Globus pallidus (tissue), 1 donor: ENCODE measurements around the gene TSPEAR.
"Not testable (repeated sequence)": the region's sequence is repeated elsewhere in the genome, so short reads cannot be mapped to it uniquely, and the experiment has no call there.

Experiments
- DNase-seq: peaks from one replicate; pipeline ENCODE4 v3.0.0-alpha.2; 2015; ENCODE audit warnings: low spot score

The TSPEAR gene

DNA sequence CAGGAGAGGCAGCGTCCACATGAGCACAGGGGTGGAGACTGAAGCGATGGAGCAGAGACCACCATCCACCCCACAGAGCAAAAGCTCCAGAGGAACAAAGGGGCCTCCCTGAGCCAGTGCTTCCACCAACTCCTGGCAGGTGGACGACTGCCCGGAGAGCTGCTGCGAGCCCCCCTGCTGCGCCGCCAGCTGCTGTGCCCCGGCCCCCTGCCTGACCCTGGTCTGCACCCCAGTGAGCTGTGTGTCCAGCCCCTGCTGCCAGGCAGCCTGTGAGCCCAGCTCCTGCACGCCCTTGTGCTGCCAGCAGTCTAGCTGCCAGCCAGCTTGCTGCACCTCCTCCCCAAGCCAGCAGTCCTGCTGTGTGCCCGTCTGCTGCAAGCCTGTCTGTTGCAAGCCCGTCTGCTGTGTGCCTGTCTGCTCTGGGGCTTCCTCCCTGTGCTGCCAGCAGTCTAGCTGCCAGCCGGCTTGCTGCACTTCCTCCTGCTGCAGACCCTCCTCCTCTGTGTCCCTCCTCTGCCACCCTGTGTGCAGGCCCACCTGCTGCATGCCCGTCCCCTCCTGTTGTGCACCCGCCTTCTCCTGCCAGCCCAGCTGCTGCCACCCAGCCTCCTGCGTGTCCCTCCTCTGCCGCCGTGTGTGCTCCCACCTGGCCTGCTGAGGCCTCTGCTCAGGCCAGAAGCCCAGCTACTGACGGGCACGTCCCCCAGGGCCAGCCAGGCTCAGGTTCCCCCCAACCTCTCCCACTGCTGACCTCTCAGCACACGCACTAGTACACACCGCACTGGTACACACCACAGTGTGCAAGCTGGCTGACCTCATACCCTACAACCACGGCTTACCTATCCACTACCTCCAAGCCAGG lies 9.0 kb downstream of the TSPEAR start:
- no peak for DNase-seq

DNA sequence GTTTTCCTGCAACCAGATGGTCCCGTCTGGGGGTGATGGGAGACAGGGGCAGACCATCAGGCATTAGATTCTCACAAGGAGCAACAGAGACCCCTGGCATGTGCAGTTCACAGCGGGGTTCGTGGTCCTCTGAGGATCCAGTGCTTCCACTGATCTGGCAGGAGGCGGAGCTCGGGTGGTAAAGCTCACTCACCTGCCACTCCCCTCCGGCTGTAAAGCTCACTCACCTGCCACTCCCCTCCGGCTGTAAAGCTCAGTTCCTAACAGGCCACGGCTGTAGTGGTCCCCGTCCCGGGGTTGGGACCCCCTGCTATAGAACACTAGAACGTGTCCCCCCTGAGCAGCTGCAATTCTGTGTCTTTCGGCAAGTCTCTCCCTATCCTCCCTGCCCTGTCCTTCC lies 9.8 kb downstream of the TSPEAR start:
- no peak for DNase-seq

DNA sequence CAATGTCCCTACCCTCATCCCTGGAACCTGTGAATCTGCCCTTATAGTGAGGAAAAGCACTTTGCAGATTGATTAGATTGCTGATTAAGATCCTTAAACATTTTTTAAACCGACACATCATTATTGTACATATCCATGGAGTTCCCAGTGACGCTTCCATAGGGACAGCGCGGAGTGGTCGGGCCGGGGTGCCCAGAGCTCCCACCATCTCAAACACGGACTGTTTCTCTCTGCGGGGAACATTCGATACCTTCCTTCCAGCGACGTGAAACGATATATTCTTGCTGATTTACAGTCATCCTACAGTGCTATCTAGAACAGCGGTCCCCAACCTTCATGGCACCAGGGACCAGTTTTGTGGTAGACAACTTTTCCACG lies 10.4 kb downstream of the TSPEAR start:
- DNase-seq = no peak

DNA sequence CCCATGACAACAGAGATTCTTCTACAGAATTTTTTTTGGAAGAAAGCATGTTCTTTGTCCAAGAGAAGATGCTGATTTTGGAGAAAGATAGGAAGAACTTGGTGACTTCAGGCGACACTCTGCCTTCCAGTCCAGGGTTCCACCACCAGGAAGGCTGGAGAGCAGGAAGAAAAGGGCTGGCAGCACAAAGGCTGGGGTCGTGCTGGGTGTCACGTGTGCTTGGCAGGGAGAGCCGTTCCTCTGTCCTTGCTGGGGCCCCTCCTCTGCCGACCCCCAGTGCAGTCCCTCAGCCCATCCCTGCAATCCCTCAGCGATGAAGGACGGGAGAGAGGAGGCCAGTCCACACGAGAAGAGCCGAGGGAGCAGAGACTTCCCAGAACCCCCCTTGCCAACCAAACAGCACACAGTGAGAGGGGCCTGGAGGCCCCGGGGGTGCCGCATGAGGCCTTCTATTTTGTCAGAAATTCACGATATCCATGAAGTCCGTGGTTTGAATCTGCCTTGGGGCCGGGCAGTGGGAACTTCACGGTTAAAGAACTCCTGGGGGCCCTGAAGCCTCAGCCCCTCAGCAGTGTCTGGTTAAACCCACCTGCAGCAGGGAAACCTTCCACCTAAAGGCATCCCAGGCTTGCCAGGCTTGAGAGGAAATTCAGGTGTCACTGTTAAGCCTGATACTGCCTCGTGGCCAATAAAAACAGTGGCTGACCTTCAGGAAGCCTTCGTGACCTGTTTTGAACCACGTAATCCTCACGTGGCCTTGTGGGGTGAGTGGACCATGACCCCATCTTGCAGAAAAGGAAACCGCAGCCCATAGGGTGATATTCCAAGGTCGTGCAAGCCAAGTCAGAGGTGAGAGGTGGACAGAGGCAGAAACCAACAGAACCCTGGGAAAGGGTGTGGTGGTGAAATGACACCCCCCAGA lies 11.0 kb downstream of the TSPEAR start:
- no peak for DNase-seq

DNA sequence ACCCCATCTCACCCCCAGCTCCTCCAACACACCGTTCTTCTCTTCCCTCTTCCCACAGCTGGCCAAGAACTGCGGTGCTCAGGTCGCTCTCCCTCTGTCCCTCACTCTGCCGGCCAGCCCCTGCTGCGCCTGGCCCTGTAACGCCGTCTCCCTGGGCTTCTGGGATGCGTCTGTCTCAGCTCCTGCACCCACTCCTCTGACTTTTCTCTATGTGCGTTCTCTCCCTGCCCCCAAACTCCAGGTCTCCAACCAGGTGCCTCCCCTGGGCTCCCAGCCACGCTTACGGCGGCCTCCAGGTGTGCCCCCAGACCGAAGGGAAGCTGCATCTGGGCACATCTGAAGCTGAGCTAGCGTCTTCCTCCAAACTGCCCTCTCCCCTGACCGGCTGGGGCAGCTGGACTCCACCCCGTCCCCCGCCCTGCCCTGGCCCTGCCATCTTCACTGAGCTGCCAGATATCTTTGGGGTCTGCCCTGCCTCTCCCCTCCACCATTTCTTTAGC lies 11.8 kb downstream of the TSPEAR start:
- DNase-seq = no peak

DNA sequence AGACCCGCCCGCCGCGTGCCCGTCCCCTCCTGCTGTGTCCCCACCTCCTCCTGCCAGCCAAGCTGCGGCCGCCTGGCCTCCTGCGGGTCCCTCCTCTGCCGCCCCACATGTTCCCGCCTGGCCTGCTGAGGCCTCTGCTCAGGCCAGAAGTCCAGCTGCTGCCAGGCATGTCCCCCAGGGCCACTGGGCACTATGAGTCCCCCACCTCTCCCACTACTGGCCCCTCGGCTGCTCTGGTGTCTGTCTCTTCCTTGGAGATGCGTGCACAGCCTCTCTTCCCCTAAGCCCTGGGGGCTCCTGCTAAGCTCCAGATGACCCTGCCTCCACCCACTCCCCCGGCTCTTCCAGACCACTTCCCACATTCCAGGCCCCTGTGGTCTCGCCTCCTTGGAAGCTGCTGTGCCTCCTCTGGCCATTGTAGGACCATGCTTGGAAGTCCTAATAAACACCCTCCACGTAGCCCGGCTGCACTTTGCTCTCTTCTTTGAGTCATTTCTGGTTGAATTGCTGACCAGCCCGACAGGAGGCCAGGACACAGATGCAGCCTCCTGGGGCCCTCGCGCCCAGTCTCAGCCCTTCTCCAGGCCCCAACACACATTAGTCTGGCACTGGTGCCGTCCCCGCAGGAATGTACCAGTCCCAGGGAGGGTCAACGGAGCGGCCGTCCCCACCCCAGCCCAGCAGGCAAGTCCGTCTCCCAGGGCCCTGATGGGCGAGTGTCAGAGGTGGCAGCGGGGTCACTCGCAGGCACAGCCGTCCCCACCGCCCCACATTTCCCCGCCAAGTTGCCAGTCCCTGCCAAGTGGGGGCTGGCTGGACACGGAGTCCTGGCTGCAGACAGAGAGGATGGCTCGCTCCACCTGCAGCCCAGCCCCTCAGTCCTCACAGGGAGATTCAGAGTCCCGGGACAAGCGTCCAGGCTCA lies 13.3 kb downstream of the TSPEAR start:
- no peak for DNase-seq

DNA sequence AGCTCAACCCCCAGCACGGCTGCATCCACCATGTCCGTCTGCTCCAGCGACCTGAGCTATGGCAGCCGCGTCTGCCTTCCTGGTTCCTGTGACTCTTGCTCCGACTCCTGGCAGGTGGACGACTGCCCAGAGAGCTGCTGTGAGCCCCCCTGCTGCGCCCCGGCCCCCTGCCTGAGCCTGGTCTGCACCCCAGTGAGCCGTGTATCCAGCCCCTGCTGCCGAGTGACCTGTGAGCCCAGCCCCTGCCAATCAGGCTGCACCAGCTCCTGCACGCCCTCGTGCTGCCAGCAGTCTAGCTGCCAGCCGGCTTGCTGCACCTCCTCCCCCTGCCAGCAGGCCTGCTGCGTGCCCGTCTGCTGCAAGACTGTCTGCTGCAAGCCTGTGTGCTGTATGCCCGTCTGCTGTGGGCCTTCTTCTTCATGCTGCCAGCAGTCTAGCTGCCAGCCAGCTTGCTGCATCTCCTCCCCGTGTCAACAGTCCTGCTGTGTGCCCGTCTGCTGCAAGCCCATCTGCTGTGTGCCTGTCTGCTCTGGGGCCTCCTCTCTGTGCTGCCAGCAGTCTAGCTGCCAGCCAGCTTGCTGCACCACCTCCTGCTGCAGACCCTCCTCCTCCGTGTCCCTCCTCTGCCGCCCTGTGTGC lies 14.1 kb downstream of the TSPEAR start, which contains the start of gene KRTAP10-12:
TSS of gene KRTAP10-12 (plus strand) at position 1 of the 639 bp plus-strand sequence. CDS start at position 31, 30 bp downstream.
- not testable (repeated sequence) for DNase-seq

DNA sequence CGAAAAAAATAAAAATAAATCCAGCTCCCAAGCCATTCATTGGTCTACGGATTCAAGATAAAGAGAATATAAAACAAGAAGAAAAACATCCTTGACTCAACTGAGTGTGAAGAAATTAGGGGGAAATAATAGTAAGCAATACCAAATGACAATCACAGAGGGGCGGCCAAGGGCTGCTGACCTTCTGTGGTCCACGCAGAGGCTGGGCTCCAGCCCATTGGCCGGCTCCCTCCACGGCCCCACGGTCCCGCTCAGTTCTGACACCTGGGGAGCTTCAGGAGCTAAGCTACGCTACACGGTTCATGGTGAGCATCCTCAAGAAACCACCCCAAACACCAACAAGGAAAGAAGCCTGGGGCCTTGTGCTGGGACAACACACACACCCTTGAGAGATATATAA lies 14.8 kb downstream of the TSPEAR start:
- DNase-seq = no peak

DNA sequence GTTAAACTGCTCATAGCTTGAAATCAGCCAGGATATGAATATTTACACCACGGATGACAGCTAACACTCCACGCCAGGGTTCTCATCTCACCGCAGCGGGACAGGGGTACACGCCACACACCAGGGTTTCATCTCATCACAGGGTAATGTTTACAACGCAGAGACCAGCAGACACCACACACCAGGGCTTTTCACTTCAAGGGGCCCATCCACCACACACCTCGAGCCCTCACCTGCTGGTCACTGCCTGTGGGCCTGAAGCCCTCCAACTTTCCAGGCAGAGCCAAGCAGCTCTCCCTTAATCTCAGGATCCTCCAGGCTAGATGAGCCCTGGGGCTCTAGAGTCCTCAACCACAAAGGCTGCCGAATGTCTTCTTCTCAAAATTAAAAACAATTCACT lies 15.7 kb downstream of the TSPEAR start:
- DNase-seq = no peak

DNA sequence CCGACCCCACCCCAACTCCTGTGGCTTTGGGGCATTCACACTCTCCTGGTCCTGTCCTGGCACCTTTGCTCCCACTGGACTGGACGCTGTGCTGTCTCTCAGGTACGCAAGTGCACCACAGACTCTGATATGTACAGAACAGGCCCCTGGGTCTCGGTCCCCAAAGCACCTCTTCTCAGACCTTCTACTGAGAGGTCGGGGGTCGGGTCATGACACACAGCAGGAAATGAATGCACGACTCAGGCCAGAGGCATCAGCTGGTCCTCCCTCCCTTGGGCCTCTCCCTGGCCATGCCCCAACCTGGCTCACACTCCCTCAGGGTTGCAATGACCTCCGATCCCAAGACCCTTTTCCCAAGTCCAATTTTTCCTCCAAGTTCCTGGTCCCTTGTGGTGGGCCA lies 16.2 kb downstream of the TSPEAR start:
- no peak for DNase-seq

DNA sequence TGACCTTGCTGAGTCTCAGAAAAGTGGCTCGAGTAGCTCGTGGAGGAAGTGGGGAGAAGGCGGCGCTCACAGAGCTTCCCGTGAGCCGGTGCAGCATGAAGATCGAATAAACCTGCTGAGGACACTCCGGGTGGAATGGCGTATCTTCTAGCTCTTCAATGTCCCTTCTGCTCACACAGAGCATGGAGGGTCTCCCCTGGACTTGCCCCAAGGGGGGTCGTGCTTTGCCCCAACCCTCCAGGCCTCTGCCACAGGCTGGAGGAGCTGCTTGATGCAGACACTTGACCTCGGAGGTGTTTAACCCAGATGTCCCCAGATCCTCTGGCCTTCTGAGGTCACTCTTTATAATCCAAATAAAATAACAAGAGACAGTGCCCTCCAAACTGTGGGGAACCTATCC lies 16.6 kb downstream of the TSPEAR start:
- DNase-seq = no peak

DNA sequence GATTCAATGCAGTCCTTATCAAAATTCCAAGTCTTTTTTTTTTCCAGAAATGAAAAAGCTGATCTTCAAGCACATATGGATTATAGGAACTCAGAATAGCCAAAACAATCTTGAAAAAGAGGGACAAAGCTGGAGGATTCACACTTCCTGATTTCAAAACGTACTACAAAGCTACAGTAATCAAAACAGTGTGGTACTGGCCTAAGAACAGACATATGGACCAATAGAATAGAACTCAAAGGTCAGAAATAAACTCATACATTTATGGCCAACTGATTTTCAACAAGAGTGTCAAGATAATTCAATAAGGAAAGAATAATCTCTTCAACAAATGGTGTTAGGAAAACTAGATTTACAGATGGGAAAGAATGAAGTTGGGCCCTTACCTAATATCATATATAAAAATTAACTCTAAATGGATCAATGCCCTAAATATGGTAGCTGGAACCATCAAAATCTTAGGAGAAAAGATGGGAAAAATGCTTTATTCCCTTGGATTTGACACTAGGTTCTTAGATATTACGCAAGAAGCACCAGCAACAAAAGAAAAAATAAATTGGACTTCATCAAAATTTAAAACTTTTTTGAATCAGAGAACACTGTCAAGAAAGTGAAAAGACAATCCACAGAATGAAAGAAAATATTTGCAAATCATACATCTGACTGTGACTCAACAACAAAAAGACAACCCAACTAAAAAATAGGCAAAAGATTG lies 18.4 kb downstream of the TSPEAR start:
- no peak for DNase-seq

DNA sequence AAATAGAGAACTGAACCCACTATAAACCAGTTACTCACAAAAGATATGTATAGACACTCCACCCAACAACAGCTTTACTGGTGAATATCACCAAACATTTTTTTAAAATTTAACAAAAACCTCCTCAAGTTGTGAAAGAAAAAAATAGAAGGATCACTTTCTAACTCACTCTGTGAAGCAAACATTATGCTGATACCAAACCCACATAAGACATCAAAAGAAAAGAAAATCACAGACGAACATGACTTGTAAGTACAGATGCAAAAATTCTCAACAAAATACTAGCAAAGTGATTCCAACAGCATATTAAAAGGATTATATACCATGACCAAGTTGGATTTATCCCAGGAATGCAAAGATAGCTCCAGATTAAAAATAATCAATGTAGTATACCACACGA lies 19.7 kb downstream of the TSPEAR start:
- DNase-seq = no peak

DNA sequence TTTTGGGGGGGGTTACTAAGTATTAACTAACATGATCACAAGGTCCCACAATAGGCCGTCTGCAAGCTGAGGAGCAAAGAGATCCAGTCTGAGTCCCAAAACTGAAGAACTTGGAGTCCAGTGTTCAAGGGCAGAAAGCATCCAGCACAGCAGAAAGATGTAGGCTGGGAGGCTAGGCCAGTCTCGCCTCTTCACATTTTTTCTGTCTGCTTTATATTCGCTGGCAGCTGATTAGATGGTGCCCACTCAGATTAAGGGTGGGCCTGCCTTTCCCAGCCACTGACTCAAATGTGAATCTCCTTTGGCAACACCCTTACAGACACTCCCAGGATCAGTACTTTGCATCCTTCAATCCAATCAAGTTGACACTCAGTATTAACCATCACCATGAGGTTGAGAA lies 21.6 kb downstream of the TSPEAR start:
- not testable (repeated sequence) for DNase-seq

DNA sequence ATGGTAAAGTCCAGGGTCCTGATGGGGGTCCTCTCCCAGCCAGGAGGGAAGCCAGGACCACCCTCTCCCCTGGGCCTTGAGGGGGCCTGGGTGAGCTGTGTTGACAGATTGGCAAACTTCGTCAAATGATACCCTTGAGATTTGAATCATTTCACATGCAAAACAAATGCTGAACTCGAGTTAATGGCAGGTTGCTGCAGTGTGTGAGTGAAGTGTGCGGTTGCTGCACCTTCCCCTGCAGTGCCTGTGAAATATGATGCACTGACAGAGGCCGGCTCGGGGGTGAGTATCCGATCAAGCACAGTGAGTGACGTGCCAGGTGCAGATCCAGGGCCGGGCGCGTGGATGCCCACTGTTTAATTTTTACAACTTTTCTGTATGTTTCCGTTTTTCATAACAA lies 23.7 kb downstream of the TSPEAR start:
- no peak for DNase-seq

DNA sequence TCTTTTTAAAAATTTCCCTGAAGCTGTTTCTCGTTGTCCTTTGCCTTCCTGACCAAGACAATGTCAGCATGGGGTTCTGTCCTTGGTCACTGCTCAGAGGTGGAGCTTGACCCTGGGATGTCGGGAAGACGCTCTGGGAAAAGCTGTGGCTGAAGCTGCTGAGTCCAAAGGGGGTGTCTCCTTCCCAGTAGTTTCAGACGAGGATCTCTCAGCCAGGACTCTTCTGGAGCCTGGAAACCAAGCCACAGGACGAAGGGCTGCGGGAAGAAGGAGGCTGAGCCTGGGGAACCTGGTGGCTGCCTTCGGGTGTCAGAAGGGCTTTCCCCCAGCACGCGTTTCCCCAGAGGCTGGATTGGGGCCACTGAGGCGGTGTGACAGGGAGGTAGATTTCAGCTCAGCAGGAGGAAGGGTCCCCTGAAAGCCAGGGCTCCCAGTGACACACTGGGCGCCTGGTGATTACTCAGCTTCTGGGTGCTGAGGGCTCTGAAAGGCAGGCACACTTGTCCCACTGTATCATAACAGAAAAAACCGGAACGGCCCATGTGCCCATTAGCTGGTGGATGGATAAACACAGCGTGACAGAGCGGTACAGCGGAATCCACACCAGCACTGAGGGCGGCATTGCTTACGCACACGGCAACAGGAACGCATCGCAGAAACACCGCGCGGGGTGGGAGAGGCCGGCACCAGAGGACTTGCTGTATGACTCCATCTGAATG lies 24.4 kb downstream of the TSPEAR start:
- DNase-seq = no peak

DNA sequence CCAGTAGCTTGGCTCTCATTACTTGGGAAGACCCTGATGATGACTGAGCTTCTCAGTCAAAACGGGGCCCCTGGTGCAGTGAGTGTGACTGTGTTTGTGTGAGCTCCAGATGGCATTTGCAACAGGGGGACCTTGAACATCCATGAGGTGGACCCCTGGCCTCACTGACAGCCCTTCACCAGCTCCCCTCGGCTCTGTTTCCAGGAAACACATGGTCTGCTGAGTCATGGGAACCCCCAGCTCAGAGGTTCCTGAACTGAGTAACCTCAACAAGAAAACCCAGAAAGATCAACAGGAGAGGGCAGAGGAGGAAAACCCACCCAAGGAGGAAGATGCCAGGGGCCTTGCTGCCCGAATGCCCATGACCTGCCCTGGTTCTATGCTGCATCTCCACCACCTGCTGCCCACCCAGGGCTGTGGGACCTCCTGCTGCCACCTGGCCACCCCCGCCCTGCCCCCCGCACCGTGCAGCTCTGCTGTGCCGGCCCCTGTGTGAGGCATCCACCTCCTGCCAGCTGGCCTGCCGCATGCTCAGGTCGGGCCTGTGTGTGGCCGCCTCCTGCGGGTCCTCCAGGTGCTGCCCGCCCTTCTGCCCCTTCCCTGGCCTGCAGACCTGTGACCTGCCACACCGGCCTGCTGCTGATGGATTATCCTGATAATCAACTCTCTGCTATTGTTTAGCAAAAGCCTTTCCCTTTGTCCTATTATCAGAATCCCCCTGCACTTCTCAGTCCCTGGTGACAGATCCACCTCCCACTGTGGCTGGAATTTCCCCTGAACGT lies 25.2 kb downstream of the TSPEAR start:
- no peak for DNase-seq

DNA sequence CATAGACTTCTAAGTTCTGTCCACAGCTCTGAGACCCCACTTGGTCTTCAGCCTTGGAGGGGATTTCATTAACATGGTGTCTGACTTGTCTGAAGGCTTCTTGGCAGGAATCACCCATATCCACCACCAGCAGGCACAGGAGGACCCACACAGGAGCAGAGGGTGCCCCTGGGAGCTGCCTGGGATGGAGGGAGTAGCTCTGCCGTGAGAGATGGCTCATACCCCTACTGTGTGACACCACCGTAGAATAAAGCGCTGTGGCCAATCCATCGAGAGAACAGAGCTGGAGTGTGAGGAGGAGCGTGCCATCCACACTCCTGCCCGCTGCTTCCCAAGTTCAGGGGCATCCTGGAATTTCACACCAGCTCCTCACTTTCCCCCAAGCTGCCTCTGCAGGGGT lies 26.3 kb downstream of the TSPEAR start:
- not testable (repeated sequence) for DNase-seq

DNA sequence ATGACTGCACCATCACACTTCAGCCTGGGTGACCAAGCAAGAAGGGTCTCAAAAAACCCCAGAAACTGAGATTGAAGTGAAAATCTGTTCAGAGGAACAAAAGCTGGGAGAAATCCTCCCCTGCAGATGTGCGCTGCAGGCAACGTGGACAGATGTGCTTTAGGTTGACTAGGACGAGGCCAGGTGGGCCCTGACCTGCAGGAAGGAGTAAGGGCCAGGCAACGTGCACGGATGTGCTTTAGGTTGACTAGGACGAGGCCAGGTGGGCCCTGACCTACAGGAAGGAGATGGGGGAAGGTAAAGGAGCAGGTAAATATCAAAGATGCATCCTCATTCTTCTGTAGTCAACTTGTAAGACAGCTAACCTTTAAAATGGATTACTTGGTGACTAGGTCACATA lies 26.9 kb downstream of the TSPEAR start:
- DNase-seq = no peak
